ENCODE measurements around the gene LGALSL. TPM values are rescaled to one million over a fixed set of nuclear protein-coding genes. Genes with fewer than 3 reads are reported as not detected.

LGALSL gene
- total RNA-seq, 4 donors from 2014 or later = 81.9 to 231 (median 169) TPM

DNA sequence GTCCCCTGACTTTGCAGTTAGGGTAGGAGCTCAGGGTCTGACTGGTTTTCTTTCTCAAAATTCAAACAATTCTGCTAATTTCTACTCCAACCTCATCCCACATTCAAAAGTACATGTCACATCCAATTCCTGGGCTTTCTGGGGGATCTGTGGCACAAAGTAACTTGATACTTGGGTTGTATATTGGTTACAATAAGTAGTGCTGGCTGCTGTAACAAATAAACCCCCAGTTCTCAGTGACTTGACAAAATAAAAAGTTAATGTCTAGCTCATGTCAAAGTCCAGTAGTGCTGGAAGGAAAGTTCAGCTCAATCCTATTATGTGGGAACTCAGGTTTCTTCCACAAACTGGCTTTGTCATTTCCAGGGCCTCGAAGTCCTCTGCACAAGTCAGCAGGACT lies 23.1 kb downstream of the LGALSL start:
- WGBS, 2 donors = 90 to 97% methylated on average over 1 of the region's 1 CpG
- no peak for TF ChIP-seq POLR2A (IDR thresholded peaks at IDR 0.05)
- TF ChIP-seq, protein P1, sequence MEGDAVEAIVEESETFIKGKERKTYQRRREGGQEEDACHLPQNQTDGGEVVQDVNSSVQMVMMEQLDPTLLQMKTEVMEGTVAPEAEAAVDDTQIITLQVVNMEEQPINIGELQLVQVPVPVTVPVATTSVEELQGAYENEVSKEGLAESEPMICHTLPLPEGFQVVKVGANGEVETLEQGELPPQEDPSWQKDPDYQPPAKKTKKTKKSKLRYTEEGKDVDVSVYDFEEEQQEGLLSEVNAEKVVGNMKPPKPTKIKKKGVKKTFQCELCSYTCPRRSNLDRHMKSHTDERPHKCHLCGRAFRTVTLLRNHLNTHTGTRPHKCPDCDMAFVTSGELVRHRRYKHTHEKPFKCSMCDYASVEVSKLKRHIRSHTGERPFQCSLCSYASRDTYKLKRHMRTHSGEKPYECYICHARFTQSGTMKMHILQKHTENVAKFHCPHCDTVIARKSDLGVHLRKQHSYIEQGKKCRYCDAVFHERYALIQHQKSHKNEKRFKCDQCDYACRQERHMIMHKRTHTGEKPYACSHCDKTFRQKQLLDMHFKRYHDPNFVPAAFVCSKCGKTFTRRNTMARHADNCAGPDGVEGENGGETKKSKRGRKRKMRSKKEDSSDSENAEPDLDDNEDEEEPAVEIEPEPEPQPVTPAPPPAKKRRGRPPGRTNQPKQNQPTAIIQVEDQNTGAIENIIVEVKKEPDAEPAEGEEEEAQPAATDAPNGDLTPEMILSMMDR (IDR thresholded peaks at IDR 0.05) = no peak
- no peak overlapping the region for H3K4me3 ChIP-seq (ENCODE audit: low read depth, poor library complexity, severe bottlenecking)

DNA sequence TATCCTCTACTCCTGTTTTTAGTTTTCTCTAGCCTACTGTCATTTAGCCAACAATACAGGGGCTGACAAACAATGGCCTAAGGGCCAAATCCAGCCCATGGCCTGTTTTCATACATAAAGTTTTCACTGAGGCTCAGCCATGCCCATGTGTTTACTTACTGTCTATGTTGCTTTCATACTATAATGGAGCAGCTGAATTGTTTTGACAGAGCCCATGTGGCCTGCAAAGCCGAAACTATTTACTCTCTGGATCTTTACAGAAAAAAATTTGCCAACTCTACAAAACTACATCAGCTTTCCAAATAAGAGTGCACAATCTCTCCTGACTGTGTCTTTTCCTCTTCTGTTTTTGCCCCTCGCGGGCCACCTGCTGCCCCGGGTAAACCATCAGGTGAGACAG lies 24.0 kb downstream of the LGALSL start:
- H3K4me3 ChIP-seq (ENCODE audit: low read depth, poor library complexity, severe bottlenecking) = no peak overlapping the region
- TF ChIP-seq POLR2A (IDR thresholded peaks at IDR 0.05) = no peak
- TF ChIP-seq, protein P1 (IDR thresholded peaks at IDR 0.05) = no peak
- intact Hi-C loops (cut with DNase I; ENCODE audit: low total_unique reads) = no loop called here
- no peak for DNase-seq (ENCODE audit: low spot score in 2 of 2)
- 89 to 90% methylated on average over 4 of the region's 4 CpGs for WGBS, 2 donors

More for the DNA sequence above, 23.1 kb downstream of the LGALSL start:
- intact Hi-C loops (cut with DNase I; ENCODE audit: low total_unique reads) = no loop called here
- DNase-seq (ENCODE audit: low spot score in 2 of 2) = no peak

DNA sequence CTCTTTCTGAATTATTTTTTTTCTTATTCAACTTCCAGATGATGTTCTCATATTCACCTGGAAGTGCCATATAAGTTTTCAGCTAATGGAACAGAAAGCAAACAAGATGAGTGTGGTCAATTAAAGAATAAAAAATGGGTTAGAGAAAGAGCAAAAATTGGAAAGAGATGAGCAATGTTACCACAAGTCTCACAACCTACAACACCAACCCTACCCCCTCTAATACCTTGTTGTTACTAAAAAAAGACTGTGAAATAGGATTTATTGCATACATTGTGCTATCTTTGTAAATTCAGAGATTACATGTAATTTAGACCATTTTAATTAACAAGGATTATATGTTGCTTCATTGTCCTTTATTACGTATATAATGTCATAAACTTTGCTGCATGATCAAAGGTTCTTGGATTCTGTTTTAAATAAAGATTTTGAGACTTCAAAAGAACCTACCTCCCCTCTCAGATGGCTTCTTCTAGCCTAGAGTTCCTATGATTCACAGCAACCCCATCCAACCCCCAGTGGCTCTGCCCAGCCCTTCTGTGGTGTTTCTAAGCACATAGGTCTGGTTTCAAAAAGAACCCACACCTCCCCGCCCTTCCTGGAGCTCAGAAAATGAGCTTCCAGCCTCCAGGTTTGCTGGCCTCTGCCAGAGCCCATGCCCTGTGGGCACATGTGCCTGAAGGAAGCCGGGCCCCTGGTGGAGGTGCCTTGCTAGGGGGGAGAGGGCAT lies 24.7 kb downstream of the LGALSL start:
- DNase-seq (ENCODE audit: low spot score in 2 of 2) = no peak
- no peak for TF ChIP-seq POLR2A (IDR thresholded peaks at IDR 0.05)
- TF ChIP-seq, protein P1 (IDR thresholded peaks at IDR 0.05) = no peak
- intact Hi-C loops (cut with DNase I; ENCODE audit: low total_unique reads) = no loop called here
- H3K4me3 ChIP-seq (ENCODE audit: low read depth, poor library complexity, severe bottlenecking) = no peak overlapping the region
- 82 to 93% methylated on average over 3 of the region's 3 CpGs for WGBS, 2 donors

DNA sequence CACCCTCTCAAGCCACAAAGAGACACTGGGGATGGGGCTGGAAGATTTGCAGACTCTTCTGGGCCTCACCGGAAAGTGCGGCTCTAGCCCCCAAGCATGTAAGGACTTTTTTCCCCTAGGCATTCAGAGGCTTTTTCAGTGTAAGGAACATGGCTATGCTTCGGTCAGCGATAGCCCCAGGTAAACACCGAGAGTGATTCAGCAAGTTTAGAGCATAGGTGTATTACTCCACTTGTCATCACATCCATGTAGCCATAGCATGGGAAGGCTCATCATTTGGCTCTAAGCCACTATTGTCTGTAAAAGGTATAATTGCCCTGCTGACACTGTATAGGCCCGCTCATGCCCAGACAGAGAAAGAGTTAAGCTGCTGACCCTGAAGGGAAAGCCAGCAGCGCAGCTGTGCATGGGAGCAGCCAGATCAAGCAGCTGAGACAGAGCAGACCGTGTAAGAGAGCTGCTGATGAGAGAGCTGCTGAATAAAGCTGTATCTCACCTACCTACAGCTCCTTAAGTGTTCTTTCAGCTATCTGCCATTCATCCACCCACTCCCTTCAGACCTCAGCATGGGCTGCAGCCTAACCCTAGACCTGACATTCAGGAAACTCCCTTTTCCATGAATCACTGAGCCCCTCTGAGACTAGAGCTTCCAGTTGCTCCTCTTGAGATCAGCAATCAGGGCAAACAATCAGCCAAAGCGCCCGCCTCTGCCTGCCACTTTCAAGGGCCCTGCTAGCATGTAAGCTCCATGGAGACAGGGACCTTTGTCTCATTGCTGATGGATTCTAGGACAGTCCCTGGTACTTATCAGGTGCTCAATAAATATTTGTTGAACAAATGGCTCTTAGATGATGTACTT lies 25.5 kb downstream of the LGALSL start:
- 78 to 94% methylated on average over 10 of the region's 10 CpGs for WGBS, 2 donors
- no peak for TF ChIP-seq POLR2A (IDR thresholded peaks at IDR 0.05)
- TF ChIP-seq, protein P1 (IDR thresholded peaks at IDR 0.05) = no peak
- H3K4me3 ChIP-seq (ENCODE audit: low read depth, poor library complexity, severe bottlenecking) = no peak overlapping the region
- DNase-seq (ENCODE audit: low spot score in 2 of 2) = no peak
- intact Hi-C loops (cut with DNase I; ENCODE audit: low total_unique reads) = loop anchor here (10.0 kb wide), 1 partner anchor 435 kb away; no protein-coding TSS in a partner anchor

DNA sequence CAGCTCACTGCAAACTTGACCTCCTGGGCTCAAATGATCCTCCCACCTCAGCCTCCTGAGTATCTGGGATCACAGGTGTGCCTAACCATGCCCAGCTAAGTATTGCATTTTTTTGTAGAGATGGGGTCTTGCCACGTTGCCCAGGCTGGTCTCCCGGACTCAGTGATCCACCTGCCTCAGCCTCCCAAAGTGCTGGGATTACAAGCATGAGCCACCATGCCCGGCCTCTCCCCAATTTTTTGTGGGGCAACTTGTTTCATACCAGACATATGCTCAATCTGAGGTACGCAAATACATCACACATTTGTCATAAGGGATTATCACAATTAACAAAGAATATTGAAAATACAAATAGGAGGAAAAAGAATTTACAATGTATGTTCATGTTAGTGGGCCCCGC lies 27.7 kb downstream of the LGALSL start:
- no peak overlapping the region for H3K4me3 ChIP-seq (ENCODE audit: low read depth, poor library complexity, severe bottlenecking)
- intact Hi-C loops (cut with DNase I; ENCODE audit: low total_unique reads) = loop anchor here (10.0 kb wide), 1 partner anchor 437 kb away; no protein-coding TSS in a partner anchor
- TF ChIP-seq, protein P1 (IDR thresholded peaks at IDR 0.05) = no peak
- 91 to 98% methylated on average over 5 of the region's 5 CpGs for WGBS, 2 donors
- no peak for DNase-seq (ENCODE audit: low spot score in 2 of 2)
